ENCODE data around the gene OR10J5.
"Not testable (repeated sequence)": the region's sequence is repeated elsewhere in the genome, so short reads cannot be mapped to it uniquely, and the experiment has no call there.

OR10J5 gene, protein sequence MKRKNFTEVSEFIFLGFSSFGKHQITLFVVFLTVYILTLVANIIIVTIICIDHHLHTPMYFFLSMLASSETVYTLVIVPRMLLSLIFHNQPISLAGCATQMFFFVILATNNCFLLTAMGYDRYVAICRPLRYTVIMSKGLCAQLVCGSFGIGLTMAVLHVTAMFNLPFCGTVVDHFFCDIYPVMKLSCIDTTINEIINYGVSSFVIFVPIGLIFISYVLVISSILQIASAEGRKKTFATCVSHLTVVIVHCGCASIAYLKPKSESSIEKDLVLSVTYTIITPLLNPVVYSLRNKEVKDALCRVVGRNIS

DNA sequence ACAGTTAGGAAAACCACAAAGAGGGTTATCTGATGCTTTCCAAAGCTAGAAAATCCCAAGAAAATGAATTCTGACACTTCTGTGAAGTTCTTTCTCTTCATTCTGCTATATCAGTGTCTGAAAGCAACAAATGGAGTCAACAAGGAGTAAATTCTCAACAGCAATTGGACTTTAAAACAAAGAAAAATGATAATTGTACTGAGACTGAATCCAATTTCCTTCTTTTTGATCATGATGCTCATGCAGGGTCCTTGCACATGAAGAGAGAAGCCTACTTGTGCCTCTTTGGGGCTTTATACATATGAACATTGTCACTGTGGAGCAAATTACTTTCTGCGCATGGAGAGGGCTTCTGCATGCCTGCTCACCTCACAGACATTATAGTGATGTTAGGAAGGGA is at the start of gene OR10J5:
TSS of gene OR10J5 (minus strand) at position 101 of the 400 bp plus-strand sequence. CDS start at position 101, 0 bp downstream.
- no peak for DNase-seq (ENCODE audit: low read depth in 2 of 2)

DNA sequence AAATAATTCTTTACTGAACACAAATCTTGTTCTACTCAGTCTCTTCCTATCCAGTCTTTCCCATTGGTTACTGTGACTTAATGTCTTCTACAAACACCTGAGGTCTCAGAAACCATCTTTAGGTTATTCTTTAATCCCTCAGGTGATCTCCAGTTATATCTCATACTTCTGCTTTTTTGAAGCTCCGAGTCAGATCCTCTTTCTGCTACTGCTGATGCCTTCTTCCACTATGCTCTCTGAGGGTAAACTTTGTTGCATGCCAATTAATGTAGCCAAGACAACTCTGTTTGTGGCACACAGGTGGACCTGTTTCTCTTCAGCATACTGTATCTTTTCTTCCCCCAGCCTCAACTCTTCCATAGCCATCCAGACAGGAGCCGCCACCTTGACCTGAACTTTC is 48.7 kb upstream of the OR10J5 start:
- DNase-seq (ENCODE audit: low read depth in 2 of 2) = no peak

GRCh38 chr1:159581422-159581821 is 45.6 kb upstream of the OR10J5 start:
- DNase-seq (ENCODE audit: low read depth in 2 of 2) = no peak

- no peak for DNase-seq (ENCODE audit: low read depth in 2 of 2)
Observed at GRCh38 chr1:159580340-159580739, 44.5 kb upstream of the OR10J5 start.

DNA sequence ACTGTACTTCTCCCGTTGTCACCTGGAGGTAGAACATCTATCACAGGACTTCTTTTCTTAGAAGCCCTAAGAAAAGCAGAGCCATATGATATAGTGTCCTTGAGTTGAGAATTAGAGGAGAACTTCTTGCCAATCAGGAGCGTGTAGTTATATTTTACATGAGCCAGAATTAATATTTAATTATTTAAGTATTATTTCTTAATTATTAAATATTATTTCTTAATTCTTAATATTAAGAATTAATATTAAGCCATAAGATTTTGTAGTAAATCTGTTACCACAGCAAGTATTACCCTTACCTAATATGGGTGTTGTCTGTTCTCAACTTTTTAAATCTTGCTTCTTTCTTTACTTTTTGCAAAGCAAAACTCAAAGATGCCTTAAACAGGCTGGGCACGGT is 41.6 kb upstream of the OR10J5 start:
- no peak for DNase-seq (ENCODE audit: low read depth in 2 of 2)

DNA sequence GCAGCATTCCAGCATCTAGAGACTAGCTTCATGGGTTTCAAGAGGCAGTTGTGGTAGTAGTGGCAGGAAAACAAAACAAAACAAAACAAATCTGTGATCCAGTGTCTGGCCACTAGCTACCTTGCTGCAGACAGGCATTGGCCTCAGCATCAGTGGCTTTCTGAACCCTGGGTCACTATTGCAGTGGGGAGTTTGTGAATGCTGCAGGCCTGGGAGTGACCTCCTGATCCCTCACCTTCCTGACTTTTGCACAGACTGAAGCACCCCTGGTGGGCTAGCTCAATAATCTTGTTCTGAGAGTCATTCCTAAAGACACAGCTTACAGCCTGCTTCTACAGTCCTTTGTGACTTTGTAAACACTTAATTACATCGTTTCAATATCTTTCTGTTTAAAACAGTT is 26.9 kb upstream of the OR10J5 start:
- no peak for DNase-seq (ENCODE audit: low read depth in 2 of 2)

GRCh38 chr1:159561497-159561896 is 25.7 kb upstream of the OR10J5 start:
- DNase-seq (ENCODE audit: low read depth in 2 of 2) = no peak

DNA sequence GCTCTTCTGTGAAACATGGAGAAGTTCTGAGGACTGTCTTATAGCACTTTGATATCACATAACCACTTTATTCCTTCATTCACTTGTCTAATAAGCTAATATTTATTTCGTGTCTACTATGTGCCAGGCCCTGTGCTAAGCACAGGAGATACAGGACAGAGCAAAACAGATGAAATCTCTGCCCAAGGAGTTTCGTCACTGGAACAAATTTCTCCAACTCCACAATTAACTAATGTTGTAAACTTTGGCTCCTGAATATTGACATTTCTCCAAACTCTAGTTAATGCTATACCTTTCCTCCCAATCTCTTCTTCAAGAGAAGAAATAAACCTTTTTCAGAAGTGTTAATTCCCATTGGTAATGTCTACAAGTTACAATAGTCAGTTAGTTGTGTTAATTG is 24.8 kb upstream of the OR10J5 start:
- DNase-seq (ENCODE audit: low read depth in 2 of 2) = no peak

DNA sequence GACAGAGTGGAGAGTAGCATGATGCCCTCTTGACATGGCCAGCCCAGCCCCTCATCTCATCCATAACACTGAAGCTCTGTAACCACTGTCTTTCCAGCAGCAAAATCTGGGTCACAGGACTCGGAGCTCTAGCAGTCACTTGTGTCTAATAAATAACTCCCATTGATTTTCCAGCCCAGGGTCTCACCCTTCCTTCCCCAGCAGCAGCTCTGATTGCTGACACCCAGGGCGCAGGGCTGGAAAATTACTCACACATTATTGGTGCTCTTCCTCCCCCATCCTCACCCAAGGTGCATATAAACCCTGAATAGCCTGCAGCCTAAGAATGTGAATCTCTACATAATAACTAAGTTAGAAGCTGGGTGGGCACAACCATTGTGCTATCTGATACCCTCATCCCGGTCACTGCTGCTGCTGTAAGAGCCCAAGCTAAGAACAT is 21.1 kb upstream of the OR10J5 start:
- no peak for DNase-seq (ENCODE audit: low read depth in 2 of 2)

- DNase-seq (ENCODE audit: low read depth in 2 of 2) = no peak
Observed at GRCh38 chr1:159554696-159555095, 18.9 kb upstream of the OR10J5 start.

DNA sequence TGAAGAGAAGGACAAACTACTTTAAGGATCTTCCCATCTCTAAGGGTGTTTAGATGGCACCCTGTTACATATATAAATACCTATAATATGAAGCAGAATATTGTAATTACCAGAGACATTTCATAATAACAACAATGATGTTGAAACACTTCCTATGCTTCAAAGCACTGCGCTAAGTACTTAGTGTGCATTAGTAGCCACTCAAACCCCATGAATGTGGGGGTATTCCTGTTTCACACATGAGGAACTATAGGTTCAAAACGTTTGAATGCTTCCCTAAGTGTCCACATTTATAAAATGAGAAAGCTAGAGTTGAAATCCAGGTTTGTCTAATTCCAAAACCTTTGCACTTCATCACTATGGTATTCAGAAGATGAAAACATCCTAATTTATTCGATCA is 18.5 kb upstream of the OR10J5 start:
- no peak for DNase-seq (ENCODE audit: low read depth in 2 of 2)

DNA sequence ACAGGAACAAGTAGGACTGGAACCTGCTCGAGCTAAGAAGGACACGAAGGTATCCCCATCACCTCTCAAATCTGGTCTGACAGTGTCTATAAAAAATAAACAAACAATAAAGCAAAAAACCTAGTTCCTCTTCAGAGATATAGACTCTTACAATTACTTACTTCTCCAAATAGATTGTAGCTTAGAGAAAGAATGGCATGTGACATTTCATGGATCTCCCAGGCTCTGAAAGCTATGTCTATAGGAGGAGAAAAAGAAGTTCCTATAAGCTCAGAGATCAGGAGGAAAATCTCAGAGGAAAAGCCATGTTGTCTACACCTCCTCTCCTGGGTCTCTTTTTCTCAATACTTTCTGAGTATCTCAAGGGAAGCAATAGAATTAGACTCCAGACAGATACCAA is 12.3 kb upstream of the OR10J5 start:
- DNase-seq (ENCODE audit: low read depth in 2 of 2) = no peak

DNA sequence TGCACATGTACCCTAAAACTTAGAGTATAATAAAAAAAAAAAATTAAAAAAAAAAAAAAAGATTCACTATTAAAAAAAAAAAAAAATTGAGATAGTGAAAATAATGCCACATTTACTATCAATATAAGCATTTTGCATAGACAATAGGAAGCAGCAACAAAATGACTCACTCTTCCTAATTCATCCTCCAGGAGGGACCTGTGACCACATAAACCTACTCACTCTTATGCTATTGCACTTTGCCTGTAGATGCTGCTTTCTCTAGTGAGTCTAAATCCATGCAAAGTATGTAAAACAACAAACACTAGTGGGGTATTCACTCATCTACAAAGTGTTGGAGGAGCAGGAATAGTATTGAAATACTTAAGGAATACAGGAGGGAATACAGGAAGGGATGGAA is 2.9 kb downstream of the OR10J5 start:
- no peak for DNase-seq (ENCODE audit: low read depth in 2 of 2)

DNA sequence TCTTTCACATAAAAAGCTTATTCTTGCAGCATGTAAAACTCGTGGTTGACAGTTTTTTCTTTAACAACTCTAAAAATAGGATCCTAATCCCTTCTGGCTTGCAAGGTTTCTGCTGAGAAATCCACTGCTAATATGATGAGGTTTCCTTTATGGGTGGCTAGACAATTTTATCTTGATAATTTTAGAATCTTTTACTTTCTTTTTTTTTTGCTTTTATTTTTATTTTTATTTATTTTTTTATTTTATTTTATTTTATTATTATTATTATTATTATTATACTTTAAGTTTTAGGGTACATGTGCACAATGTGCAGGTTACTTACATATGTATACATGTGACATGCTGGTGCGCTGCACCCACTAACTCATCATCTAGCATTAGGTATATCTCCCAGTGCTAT is 11.0 kb downstream of the OR10J5 start:
- DNase-seq (ENCODE audit: low read depth in 2 of 2) = not testable (repeated sequence)

DNA sequence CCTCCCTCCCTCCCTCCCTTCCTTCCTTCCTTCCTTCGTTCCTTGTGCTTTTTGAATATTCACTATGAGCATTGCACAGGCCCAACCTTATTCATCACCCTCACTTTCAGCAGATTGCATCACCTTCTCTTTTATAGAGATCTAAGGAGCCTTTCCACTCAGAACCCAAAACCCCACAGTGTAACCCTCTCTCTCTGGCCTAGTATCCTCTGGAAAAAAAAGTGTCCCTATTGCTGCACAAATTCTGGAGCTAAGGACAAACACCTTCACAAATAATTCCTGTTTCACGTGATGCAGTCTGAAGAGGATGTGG is 25.6 kb downstream of the OR10J5 start:
- DNase-seq (ENCODE audit: low read depth in 2 of 2) = no peak

DNA sequence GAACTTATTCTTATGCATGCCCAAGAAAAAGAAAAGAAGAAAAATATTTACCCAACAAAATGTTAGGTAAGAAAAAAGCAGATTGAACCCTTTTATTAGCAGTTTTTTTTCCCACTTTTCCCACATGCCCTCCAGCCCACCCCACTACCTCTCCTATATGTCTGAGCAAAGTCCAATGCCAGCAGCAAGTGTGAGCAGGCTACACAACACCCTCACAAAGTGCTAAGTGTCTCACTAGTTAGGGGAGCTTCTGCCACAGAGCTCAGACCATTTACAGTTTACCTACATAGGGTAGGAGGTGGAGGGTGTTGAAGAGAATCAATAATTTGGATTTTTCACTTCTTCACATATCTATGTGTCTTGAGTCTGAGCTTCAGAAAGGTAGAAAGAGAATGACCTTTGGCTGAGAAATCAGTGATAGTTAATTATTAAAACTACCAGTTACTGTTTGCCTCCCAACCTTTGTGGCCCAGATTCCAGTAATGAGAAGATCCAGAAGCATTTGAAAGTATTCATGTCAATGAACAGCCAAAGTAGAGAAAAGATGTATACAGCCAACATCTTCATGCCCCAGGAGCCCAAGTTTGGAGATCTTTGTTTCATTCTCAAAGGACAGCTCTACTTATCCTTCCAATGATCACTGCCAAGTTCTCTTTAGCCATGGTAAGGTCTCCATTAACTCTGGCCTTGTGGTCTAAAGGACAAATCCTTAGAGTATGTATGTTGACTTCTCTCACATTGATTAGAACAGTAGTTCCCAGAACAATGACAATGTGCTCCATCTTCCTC is 26.2 kb downstream of the OR10J5 start:
- no peak for DNase-seq (ENCODE audit: low read depth in 2 of 2)

DNA sequence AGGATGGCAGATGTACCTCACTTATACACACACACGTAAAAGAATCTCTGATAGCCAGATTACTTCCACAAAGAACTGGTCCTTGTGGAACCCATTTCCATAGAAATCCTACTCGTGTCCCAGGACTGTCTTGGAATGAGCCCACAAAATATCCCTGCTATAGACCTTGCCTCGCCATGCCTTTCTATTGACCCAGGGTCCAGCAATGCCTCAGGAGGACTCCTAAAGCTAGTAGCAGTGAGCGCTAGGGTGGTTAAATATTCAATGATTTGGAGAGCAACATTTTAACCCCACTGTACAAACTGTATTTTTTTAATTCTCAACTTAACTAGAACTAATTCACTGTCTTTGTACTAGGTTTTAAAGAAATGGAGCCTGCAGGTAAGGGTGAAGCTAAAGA is 26.9 kb downstream of the OR10J5 start:
- no peak for DNase-seq (ENCODE audit: low read depth in 2 of 2)

DNA sequence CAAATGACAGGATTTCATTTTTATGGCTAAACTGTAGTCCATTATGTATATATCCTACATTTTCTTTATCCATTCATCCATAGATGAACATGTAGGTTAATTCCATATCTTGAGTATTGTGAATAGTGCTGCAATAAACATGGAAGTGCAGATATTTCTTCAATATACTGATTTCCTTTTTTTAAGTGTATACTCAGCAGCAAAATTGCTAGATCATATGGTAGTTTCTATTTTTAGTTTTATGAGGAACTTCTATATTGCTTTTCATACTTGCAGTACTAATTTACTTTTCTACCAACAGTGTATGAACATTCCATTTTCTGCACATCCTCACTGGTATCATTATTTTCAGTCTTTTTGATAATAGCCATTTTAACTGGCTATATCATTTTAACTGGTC is 30.1 kb downstream of the OR10J5 start:
- DNase-seq (ENCODE audit: low read depth in 2 of 2) = no peak

GRCh38 chr1:159501082-159501481 is 34.7 kb downstream of the OR10J5 start:
- no peak for DNase-seq (ENCODE audit: low read depth in 2 of 2)

DNA sequence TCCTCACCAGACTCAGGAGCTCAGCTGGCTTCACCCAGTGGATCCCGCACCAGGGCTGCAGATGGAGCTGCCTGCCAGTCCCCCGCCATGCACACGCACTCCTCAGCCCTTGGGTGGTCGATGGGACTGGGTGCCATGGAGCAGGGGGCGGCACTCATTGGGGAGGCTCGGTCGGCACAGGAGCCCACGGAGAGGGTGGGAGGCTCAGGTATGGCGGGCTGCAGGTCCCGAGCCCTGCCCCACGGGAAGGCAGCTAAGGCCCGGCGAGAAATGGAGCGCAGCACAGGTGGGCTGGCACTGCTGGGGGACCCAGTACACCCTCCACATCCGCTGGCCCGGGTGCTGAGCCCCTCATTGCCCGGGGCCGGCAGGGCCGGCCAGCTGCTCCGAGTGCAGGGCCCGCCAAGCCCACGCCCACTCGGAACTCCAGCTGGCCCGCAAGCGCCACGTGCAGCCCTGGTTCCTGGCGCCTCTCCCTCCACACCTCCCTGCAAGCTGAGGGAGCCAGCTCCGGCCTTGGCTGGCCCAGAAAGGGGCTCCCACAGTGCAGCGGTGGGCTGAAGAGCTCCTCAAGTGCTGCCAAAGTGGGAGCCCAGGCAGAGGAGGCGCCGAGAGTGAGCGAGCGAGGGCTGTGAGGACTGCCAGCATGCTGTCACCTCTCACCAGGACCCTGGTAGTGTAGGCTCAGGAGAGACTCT is 41.1 kb downstream of the OR10J5 start:
- not testable (repeated sequence) for DNase-seq (ENCODE audit: low read depth in 2 of 2)

DNA sequence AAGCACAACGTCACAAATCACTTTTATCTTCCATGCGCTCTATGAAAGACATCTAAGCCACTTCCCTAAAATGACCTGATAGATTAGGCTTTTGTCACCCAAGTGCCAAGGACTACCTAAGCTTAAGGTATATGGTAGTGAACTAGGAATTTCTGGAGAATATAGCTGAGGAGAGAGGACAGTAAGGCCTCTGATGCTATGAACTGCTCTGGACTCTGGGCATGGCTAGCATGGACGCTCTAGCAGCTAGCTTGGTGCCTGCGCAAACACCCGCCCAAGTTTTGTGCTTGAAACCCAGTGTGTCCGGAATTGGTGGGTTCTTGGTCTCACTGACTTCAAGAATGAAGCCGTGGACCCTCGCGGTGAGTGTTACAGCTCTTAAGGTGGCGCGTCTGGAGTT is 42.5 kb downstream of the OR10J5 start:
- DNase-seq (ENCODE audit: low read depth in 2 of 2) = no peak

GRCh38 chr1:159492575-159493323 is 43.1 kb downstream of the OR10J5 start:
- DNase-seq (ENCODE audit: low read depth in 2 of 2) = no peak

Measured in stimulated activated CD8-positive, alpha-beta memory T cell treated with anti-CD3 and anti-CD28 coated beads, Interleukin-2, amount 100 ng/mL, for 48 hours (primary cell).